Measurements from ENCODE around the gene SHISA6.

Gene SHISA6

DNA sequence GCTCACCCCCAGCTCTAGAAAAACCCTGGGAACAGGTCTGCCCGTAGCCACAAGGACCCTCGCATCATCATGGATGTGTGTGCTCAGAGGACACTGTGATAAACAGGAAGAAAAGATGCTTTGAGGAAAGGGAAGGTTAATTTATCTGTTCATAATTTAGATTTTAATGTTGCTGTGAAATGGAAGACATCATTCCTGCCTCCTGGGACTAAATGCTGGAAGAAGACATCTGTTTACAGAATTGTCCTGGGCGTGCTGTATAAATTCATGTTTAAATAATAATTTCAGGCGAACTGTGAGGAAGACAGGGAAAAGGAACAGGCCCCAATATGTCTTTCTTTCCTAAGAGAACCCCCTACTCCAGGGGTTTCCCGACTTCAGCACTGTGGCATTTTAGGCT, 112.6 kb downstream of the SHISA6 start:
- no peak for DNase-seq (ENCODE audit: low read depth)

DNA sequence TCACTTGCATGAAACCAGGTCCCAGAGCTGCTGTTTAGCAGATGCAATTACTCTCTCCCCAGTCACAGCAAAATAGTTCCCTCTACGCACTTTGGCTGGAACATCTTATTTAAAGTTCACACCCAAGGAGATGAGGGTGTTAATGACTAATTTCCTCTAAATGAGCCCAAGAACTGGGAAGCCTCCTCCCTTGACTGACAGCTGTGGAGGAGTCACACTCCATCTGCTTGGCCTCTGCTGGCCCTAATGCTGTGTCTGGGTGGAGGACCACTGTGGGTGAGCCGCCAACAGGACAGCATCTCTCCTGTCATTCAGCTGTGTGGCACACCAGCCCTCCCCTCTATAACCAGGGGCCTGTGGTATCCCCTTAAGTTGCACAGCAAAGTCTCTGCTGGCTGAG, 115.4 kb downstream of the SHISA6 start:
- no peak for DNase-seq (ENCODE audit: low read depth)

DNA sequence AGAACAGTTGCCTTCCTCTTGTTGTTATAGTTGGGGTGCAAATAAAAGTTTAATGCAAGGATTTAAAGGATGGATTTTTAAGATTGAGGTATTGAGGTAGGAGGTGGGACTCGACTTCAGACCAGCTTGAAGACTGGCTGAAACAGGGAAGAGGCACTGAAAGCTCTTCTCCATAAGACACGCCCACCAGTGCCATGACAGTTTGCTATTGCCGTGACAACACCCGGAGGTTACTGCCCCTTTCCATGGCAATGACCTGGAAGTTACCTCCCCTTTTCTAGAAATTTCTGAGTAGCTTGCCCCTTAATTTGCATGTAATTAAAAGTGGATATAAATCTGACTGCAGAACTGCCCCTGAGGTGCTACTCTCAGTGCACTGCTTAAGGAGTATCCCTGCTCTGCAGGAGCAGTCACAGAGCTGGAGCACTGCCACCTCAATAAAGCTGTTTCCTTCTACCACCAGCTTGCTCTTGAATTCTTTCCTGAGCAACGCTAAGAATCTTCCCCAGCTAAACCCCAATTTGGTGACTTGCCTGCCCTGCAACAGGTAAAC, 122.6 kb downstream of the SHISA6 start:
- DNase-seq (ENCODE audit: low read depth) = no peak

DNA sequence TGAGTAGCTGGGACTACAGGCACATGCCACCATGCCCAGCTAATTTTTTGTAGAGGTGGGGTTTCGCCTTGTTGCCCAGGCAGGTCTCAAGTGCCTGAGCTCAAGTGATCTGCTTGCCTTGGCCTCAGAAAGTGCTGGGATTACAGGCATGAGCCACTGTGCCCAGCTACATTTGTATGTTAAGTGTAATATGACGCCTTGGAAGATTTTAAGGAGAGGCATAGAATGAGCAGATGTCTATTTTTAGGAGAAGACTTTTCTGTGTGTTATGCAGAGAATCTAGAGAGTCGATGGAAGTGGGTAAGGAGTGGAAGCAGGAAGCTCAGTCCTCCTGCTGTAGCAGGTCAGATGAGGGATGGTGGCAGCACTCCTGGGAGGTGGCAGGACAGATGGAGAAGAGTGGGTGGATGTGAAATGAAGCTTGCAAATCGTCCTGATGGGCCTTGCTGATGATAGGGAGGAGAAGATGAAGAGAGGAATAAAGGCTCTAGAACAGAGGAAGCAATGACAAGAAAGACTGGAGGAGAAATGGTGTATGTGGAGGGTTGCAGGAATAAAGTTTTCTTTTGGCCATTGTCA, 125.3 kb downstream of the SHISA6 start:
- no peak for DNase-seq (ENCODE audit: low read depth)

DNA sequence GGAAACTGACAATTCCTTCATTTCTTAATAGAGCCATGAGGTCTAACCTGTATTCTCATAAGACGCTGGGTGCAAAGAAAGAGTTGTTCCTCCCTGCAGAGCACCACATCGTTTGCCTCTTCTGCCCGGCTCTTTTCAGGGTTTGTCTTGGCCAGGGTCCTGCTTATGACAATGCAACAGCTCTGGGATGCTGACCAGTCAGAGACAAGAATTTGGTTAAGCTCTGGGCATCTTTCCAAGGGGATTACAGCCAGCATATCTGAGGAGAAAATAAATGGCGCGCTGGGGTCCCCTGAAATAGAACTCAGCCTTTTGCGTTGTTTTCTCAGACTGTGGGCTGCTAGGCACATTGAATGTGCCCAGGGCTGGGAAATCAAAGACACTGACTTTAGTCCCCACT, 128.6 kb downstream of the SHISA6 start:
- no peak for DNase-seq (ENCODE audit: low read depth)

DNA sequence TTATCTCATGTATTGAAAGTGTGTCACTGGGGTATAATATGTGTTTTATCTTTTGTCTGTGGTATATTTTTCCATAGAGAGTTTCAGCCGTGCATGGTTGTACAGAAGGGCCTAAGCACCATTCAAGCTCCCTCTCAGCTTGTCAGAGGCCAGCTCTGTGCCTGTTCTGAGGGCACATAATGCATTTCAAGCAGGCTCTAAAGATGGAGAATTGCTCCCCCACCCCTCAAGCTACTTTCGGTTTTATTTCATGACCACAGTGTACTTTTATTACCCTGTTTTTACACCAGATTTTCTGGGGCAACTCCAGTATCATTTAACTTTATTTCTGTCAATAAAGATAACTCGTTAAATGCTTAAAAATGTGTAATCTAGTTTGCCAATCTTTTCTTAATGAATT, 131.7 kb downstream of the SHISA6 start:
- DNase-seq (ENCODE audit: low read depth) = no peak

DNA sequence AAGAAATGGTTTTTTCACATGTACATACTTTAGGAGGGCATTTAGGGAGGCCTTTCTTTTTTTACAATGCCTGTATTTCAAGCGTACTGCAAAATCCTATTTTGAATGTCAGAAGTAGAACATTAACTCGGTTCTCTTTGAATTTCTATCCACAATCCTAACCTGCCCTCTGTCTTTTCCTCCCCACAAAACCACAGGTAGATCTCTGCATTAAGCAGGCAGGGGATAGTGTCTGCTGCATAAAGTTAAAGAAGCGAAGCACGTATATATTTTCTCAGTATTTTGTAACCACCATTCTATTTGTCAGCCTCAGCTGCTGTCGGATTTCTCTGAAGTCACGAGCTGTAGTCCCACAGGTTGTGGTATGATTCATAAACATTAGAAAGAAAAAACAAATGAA, 137.5 kb downstream of the SHISA6 start:
- no peak for DNase-seq (ENCODE audit: low read depth)

DNA sequence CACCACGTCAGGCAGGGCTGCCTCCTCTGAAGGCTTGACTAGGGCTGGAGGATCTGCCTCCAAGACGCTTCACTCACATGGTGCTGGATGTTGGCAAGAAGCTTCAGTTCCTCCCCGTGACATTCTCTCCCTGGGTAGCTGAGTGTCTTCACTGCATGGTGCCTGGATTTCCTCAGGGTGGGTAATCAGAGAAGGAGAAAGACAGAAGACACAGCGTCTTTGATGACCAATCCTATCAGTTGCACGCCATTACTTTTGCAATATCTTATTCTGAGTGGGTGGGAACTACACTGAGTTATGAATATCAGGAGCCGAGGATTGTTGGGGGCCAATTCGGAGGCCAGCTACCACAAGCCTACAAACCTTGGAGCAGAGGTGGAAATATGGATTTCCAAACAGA, 139.7 kb downstream of the SHISA6 start:
- DNase-seq (ENCODE audit: low read depth) = no peak

DNA sequence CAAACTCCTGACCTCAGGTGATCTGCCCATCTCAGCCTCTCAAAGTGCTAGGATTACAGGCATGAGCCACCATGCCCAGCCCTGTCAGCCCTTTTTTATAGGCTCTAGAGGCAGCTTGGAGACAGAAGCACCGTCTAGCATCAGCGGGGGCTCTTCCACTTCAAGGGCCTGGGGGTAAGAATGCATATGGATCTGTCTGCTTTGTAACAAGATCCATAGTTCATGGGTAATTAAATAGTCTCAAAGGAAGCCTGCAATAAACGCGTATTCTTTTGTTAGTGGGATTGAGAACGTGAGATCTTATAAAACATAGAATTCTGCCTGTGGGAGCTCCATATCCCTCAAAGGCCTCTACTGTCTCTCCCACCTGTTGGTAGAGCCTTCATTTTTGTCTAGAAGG, 142.1 kb downstream of the SHISA6 start:
- DNase-seq (ENCODE audit: low read depth) = no peak

DNA sequence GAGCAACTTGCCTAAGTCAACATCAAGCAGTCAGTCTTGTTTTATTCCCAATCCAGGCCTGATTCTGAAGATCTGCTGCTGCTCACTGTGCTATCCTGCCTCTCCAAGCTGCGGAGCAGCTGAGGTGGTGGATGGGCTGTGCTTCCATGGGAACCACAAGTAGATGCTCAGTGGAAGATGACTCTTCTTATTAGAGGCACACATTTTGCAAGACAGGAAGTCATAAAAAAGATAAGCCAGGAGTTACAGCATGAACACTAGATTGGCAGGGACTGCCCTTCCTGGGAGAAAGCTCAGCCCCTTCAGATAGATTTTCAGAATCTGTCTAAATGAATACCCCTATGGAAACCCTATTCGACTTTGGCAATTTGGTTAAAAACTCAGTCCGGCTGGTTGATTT, 143.1 kb downstream of the SHISA6 start:
- no peak for DNase-seq (ENCODE audit: low read depth)

DNA sequence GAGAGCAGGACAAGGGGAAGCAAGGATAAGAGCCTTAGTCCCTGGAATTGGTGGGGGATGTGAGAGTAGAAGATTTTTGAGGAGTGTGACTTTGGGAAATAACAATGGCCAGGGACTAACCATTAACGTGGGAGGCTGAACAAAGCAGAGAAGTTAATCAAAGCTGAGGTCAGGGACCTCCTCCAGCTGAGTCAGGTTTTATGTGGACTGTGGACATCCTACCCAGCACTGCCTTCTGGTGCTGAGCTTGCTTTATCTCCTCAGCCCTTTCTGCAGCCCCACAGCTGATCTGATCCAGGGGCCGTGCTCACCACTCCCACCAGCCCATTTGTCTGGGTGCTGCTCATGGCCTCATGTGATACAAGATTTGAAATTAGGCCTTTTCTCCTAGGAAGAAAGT, 146.6 kb downstream of the SHISA6 start:
- no peak for DNase-seq (ENCODE audit: low read depth)

DNA sequence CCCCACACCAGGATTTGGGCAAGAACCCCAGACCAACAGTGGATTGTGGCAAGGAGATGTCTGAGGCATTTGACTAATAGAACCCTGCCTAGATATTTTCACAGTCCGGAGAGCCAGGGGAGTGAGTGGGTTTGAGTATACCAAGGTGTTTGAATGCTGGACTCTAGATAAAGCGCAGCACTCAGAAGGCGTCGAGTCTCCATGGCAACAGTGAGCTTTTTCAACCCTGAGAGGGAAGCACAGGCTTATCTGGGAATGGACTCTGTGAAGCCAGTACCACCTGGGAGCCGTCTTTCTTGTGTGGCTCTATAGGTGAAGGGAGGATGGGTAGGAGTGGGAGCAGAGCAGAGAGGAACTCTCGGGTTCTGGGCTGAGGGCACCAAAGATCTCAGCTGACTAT, 147.0 kb downstream of the SHISA6 start:
- DNase-seq (ENCODE audit: low read depth) = no peak

DNA sequence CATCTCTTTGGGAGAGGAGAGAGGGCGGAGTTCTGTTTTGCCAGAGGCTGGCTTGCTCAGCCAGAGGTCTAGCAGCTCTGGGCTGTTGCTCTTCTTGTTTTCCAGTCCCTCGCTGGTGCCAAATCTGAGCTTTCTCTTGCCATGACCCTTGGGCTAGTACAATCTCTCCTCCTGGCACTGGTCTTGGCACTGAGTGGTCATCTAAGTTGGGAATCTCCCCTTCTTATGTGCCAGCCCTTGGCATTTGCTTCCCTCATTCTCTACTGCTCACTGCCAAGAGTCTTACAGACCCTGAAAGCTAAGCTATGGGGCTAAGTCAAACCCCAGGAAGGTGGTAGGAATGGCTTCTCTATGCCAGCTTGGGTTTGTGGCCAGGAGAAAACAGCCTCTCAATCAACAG, 148.6 kb downstream of the SHISA6 start:
- no peak for DNase-seq (ENCODE audit: low read depth)

DNA sequence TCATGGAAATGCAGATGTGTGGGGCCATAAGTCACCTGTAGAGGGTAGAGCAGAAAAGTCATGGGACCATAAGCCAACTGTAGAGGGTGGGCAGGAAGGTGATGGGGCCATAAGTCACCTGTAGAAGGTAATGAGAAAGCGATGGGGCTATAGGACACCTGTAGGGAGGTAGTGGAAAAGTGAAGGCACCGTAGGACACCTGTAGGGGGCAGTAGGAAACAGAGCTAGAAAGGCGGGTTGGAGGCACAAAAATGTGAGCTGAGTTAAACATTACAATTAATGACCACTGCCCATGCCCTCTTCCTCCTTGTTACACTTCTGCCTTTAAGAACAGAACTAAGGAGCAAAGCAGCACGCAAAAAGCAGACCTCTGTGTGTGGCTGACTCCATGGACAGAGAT, 150.1 kb downstream of the SHISA6 start:
- no peak for DNase-seq (ENCODE audit: low read depth)

DNA sequence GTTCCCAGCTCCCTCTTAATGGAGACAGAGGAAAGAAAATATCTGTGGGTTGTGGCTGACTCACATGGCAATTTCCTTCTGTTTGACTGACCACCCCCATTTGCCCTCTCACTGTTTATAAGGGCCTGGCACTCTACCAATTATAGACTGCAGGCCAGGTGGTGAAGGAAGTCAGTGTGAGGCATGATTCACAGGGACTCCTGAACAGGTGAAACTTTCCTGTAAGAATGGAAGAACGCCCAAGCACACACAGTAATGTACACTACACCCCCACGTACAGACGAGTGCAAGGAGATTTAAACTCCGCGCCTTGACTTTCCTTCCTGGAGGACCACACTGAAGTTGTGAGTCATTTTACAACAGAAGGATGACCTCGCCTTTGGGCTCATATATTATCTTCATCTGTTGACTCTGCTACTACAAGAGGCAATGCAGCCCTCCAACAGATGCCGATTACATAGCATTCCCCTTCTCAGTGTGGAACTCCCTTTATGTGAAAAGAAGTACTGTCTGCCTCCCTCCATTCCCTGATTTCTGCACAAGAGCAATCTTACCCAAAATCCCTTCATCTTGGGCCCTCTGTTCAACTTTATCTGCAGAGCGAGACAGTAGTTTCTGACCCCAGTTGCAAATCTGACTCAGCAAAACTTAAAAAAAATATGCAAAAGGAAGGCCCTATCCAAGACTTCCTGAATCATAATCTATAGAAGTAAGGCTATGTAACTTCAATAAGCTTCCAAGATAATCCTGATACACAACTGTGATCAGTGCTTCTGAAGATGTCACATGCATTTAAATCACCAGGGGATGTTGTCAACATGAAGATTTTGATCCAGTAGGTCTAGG, 163.6 kb downstream of the SHISA6 start:
- DNase-seq (ENCODE audit: low read depth) = no peak

DNA sequence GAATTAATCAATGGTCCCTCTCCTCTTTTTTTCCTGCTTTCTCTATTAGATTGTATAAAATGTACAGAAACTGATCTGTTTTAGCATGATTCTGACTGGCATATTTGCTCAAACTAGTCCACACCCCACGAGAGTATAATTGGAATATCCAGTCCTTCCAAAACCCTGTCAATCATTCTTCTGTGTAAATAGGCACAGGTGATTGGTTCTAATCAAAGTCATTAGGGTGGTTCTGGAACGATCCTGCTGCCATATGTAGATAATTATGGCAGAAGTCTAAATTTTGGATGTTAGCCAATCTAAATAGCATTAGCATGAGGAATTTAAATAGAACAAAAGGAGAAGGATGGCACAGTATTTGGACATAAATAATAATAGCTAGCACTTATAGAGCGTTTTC, 165.7 kb downstream of the SHISA6 start:
- DNase-seq (ENCODE audit: low read depth) = no peak

DNA sequence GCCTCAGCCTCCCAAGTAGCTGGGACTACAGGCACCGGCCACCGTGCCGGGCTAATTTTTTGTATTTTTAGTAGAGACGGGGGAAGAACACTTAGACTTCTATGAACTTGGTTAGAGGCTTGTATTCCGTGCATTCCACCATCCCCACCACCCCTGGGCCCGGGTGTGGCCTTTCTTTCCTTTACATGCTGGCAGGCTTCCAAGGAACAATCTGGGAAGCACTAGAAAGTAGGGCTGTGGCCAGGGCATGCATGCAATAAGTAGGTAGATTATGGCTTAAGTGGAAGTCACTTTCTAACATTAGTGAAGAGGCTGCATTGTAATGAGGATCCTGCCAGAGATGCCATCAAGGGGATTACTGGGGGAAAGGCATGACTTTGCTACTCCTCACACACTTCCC, 171.6 kb downstream of the SHISA6 start:
- no peak for DNase-seq (ENCODE audit: low read depth)

DNA sequence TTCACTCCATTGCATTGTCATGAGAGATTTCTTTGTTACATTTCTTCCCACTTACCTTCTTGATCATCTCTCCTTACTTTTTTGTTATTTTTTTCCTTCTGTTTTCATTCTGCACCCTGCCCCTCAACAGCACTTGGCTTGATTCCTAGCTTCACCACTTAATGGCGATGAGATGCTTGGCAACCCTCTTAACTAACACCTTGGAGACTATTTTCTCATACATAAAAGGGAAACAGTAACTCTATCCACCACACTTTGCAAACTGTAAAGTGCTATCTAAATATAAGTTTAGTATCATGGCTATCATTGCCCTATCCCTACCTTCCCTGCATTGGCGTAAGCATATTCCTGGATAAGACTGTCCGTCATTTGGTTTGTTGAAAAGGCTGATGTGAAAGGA, 177.3 kb downstream of the SHISA6 start:
- DNase-seq (ENCODE audit: low read depth) = no peak

DNA sequence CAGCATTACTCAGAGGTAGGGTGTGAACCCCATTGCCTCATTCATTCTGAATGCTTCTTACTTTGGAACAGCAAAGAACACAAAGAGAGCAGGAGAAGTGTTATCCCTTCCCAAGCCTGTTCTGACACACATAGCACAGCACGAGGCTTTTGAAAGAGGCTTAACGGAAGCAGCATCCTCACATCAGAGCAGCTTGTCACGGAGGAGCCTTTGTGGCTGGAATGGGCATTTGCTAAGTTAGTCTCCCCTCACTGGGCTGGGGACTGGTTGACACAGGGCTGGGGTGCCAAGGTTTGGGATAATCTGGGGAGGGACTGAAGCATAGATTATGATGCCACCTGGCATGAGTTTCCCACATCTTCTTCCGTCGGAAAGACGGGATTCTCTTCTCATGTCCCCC, 189.7 kb downstream of the SHISA6 start:
- no peak for DNase-seq (ENCODE audit: low read depth)

DNA sequence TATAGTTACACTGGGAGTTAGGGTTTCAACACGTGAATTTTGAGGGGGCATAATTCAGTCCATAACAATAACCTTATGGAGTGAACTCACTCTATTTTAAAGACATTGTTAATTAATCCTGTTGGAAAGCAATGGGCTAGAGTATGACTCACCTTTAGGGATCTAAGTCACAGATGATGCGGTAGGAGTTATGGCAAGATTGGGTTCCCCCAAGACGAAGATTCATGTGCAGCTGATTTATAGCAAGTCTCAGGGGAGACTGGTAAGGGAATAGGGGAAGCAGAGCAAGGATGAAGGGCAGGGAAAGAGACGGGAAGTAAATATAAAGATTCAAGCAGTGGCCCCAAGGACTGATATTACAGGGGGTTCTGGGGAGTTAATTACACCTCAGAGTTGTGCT, 197.7 kb downstream of the SHISA6 start:
- no peak for DNase-seq (ENCODE audit: low read depth)

DNA sequence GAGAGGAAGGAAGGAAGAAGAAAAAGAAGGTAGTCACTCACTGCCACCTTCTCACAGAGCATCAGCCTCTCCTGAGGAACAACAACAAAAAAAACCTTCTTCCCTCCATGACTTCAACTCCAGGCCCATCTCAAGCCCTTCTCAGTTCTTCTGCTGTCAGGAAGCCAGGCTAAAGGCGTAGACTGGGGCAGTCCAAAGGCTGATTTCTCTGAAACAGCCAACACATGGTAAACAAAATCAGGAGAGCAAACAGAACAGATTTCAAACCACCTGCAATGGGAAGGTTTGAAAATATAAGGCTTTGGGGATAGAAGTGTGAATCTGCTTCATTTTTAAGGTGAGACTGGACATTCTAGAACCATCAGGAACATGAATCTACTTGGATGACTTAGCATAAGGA, 200.0 kb downstream of the SHISA6 start:
- DNase-seq (ENCODE audit: low read depth) = no peak

DNA sequence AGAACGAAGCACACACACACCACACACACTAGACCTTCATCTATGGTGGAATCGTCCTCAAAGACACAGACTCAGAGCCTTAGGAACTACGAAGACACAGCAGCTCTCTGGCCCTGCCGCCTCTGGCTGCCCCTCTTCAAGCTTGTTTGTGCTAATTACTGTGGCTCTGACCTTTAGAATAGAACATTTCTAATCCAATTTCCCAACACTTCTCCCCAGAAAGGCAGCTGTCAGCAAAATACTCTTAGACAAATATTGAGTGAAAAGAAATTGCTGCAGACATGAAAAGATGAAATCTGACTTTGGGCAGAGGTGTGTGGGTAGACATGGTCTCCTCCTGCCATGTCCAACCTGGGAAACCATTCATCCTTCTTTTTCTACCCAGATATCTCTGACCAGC, 205.3 kb downstream of the SHISA6 start:
- DNase-seq (ENCODE audit: low read depth) = no peak

DNA sequence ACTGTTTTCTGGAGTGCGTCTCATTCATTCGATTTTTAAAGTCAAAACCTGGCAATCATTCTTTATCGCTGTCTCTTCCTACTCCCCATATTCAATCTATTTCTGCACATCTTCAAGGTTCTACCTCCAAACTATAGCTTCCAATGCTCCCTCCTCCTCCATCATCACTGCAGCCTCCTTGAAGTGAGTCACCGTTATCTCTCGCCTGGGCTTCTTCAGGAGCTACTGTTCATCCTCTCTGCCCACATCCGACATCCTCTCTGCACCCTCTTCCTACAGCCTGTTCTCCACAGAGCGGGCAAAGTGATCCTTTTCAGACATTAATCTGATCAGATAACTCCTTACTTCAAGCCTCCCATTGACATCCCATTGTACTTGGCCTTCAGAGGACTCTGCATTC, 213.1 kb downstream of the SHISA6 start:
- no peak for DNase-seq (ENCODE audit: low read depth)

DNA sequence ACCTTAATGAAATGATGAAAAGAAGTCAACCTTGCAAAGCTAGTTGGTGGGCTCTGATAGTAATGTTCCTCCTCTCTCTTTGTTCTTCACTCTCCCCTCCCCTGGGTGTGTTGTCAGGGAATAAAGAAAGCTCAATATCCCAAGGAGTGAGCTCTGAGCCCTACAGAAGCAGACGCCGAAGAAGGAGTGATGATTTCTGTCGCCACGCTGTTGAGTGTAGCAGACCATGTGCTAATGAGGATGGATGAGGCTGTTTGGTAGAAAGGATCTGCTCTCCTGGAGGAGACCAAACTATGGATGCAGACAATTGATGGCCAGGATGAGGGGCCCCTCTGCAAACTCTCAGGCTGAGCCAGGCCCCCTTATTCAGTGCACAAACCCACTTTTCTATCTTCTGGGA, 217.3 kb downstream of the SHISA6 start:
- DNase-seq (ENCODE audit: low read depth) = no peak
